Umbilical cord (tissue), 2 donors: ENCODE measurements around the gene SIRT2. TPM values are rescaled to one million over a fixed set of nuclear protein-coding genes. Genes with fewer than 3 reads are reported as not detected.
"Not testable (repeated sequence)": the region's sequence is repeated elsewhere in the genome, so short reads cannot be mapped to it uniquely, and the experiment has no call there.

Source experiments
- DNase-seq: peaks from one replicate; pipeline ENCODE4 v3.0.0-alpha.2; 2015; ENCODE audit warnings: low spot score
- total RNA-seq: library from RNA; depleted of rRNA; stranded (reverse); fragments of >200 nt; gene quantifications from one replicate; pipeline ENCODE4 v1.2.3, GENCODE V29; 2014; ENCODE audit warnings: low replicate concordance; ENCODE audit not compliant: insufficient read depth

The SIRT2 gene
- total RNA-seq, 1 donor from 2014 or later = 36.4 TPM

- DNase-seq = no peak
These were observed 501 bp downstream of the SIRT2 start for GRCh38 chr19:38898788-38899446.

- no peak for DNase-seq
These were observed 4.5 kb downstream of the SIRT2 start for GRCh38 chr19:38894968-38895367.

- DNase-seq = no peak
These were observed 6.1 kb downstream of the SIRT2 start for GRCh38 chr19:38893341-38893771.

GRCh38 chr19:38892841-38893240, 6.6 kb downstream of the SIRT2 start:
- no peak for DNase-seq

DNA sequence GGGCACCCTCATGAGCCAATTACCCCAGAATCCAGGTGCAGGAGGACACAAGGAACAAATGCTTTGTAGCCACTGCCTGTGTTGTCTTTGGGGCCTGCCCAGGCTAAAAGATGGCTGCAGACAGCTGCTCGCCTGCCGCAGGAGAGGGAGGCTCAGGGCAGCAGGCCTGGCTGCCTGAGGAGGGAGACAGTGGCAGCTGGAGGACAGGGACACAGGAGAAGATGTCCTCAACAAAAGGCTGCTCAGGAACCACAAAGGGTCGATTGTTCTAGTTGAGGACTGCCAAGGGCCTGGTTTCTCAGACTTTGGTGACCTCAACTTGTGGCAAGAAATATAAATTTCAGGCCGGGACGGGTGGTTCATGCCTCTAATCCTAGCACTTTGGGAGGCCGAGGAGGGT, 7.6 kb downstream of the SIRT2 start:
- DNase-seq = no peak

DNA sequence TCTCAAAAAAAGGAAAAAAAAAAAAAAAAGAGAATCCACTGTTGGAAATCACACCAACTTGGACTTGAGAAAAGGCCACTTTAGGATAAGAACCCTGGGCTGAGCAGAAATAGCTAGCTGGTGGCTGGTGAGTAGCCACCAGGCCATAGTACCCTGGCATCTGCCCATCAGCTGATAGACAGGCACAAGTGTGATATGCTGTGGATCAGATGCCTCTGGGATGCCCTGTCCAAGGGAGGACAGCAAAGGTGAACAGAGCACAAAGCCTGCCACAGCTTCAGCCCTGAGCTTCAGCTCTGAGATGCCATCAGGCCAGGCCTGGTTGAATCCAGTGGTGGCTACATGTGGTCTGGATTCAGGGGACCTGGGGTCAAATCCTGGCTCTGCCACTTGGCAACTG, 8.7 kb downstream of the SIRT2 start:
- DNase-seq = no peak

- DNase-seq = no peak
These were observed 9.6 kb downstream of the SIRT2 start for GRCh38 chr19:38889803-38890202.

GRCh38 chr19:38888876-38889275, 10.5 kb downstream of the SIRT2 start:
- no peak for DNase-seq

GRCh38 chr19:38884691-38885090, 14.7 kb downstream of the SIRT2 start:
- not testable (repeated sequence) for DNase-seq

DNA sequence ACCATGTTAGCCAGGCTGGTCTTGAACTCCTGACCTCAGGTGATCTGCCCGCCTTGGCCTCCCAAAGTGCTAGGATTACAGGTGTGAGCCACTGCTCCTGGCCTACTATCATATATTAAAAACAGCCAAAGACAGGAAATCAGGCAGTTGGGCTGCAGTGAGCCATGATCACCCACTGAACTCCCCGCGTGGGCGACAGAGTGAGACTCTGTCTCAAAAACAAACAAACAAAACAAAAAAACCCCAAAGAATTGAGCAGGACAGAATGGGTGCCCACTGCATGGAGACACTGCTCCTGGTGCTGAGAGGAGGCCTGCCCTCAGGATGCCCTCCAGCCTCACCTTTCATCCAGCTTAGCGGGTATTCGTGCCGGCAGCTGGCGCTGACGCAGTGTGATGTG, 16.1 kb downstream of the SIRT2 start:
- no peak for DNase-seq

DNA sequence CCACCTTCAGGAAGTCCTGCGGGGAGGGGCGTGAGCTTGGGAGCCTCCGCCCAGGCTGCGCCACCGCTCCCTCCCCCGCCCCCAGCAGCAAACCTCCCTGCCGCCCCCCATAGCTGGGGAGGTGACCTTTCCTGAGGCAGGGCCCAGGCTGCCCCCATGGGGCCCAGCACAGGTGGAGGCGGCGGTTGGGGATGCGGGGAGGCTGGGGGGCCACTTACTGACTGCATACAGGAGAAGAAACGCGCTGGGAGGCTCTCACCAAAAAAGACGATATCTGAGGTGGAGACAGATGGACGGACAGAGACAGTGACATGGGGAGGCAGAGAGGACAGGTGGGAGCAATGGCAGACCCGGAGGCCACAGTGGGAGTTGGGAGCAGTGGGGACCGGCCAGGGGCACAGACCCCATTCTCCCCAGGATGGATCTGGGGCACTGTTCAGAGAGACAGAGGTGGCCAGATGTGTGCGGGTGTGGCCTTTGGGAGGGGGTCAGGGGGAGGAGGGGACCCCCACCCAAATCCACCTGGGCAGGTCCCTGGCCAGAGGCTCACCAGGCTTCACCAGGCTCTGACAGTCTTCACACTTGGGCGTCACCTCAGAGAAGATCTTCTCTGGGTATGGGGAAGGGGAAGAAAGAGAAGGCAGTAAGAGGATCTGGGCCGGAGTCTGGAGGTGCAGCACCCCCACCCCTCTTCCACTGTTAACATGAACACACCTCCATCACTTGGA, 18.4 kb downstream of the SIRT2 start:
- no peak for DNase-seq

DNA sequence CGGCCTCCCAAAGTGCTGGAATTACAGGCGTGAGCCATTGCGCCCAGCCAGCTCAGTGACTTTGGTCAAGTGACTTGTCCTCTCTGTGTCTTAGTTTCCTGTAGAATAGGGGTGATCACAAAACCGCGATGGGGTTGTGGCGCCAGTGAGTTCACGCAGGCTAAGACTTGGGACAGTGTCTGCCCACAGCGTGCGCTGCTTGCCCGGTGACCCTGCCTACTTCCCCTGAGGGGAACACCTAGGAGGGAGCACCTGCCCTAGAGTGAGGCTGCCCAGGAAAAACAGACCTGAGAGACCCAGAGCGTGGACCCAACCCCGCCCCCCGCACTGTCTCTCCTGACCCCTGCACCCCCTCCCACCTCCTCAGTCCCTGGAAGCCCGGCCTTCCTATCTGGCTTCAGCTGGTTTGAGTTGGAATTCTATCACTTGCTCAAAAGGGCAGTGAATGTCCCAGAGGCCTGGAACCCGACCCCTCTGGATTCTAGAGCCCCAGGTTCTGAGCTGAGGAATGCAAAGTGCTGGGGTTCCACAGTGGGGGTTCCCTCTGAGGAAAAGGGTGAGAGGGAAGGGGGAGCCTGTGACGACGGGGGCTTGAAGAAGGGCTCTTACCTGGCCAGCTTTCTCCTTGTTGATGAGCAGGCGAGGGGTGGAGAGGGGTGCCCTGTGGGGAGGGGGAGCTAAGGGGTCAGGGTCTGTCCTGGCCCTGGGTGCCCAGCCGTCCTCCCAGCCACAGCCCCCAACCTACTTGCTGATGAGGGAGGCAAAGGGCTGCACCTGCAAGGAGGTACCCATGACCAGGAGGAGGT, 19.1 kb downstream of the SIRT2 start:
- no peak for DNase-seq

- no peak for DNase-seq
These were observed 20.0 kb downstream of the SIRT2 start for GRCh38 chr19:38879400-38879751.

- no peak for DNase-seq
These were observed 20.6 kb downstream of the SIRT2 start for GRCh38 chr19:38878575-38879399.

DNA sequence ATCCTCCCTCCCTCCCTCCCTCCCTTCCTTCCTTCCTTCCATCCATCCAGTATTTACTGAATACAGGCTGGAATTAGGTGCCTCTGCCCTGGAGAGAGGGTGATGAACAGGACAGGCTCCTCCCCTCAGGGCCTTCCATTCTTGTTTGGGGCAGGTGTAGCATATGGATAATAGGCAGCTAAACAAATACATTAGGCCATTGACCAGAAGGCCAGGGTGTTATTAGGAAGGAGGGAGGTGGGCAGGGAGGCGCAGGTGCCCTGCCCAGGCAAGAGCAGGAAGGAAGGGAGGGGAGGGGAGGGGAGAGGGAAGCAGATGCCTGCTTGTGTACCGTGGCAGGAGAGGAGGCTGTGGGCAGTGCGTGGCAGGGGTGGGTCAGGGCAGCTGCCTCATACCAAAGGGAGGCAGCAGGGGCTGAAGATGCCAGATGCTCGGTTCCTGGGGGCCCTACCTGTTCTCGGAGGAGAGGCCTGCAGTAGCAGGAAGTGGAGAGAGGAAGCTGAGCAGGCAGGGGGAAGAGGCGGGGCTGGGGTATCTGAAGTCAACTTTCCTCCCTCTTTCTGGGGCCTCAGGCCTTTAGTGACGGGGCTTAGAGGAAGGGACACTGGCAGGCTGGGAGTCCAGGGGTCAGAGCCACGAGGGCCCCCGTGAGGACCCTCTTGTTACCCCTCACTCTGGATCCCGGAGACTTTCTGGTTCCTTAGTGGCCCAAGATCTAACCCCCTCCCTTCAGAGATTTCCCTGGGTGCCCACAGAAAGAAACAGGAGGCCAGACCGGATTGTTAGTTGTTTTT, 21.4 kb downstream of the SIRT2 start, which contains the start of gene RINL:
Gene RINL, minus strand, starts transcription at position 495 of the 794 bp plus-strand sequence. CDS start 1,533 bp downstream, outside the sequence.
- peak; percentile 48 for DNase-seq

GRCh38 chr19:38875656-38876395, 23.6 kb downstream of the SIRT2 start:
- no peak for DNase-seq

DNA sequence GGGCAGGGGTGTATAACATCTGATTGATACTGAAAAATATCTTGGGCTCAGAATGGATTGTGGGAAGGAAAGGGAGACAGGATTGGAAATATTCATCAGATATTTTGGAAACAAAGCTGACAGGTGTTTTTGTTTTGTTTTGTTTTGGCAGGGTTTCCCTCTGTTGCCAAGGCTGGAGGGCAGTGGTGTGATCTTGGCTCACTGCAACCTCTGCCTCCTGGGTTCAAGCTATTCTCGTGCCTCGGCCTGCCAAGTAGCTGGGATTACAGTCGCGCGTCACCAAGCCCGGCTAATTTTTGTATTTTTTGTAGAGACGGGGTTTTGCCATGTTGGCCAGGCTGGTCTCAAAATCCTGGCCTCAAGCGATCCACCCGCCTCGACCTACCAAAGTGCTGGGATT, 26.0 kb downstream of the SIRT2 start:
- DNase-seq = not testable (repeated sequence)

GRCh38 chr19:38870612-38871011, 28.8 kb downstream of the SIRT2 start:
- DNase-seq = no peak

GRCh38 chr19:38869836-38870607, 29.4 kb downstream of the SIRT2 start:
- peak; percentile 74 for DNase-seq
